ENCODE data around the gene RNPEP.
A peak's percentile ranks its signal among the peaks of the same experiment; 100 is the strongest.
"Not testable (repeated sequence)": the region's sequence is repeated elsewhere in the genome, so short reads cannot be mapped to it uniquely, and the experiment has no call there.

The RNPEP gene, protein sequence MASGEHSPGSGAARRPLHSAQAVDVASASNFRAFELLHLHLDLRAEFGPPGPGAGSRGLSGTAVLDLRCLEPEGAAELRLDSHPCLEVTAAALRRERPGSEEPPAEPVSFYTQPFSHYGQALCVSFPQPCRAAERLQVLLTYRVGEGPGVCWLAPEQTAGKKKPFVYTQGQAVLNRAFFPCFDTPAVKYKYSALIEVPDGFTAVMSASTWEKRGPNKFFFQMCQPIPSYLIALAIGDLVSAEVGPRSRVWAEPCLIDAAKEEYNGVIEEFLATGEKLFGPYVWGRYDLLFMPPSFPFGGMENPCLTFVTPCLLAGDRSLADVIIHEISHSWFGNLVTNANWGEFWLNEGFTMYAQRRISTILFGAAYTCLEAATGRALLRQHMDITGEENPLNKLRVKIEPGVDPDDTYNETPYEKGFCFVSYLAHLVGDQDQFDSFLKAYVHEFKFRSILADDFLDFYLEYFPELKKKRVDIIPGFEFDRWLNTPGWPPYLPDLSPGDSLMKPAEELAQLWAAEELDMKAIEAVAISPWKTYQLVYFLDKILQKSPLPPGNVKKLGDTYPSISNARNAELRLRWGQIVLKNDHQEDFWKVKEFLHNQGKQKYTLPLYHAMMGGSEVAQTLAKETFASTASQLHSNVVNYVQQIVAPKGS

DNA sequence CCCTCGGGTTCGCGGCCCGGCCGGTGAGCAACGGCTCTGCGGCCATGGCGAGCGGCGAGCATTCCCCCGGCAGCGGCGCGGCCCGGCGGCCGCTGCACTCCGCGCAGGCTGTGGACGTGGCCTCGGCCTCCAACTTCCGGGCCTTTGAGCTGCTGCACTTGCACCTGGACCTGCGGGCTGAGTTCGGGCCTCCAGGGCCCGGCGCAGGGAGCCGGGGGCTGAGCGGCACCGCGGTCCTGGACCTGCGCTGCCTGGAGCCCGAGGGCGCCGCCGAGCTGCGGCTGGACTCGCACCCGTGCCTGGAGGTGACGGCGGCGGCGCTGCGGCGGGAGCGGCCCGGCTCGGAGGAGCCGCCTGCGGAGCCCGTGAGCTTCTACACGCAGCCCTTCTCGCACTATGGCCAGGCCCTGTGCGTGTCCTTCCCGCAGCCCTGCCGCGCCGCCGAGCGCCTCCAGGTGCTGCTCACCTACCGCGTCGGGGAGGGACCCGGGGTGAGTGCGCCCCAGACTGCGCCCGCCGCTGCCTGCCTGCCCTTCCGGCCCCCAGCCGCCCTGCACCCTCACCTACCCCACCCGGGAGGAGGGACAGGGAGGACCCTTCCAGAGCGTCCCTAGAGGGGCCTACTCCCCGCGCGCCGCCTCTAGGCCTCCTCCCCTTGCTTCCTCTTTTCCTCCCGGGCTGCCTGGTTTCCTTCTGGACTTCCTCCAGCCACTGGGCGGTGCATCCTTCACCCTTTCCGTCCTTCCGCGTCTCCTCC lies at the start of gene RNPEP:
TSS of gene RNPEP (plus strand) at position 26 of the 757 bp plus-strand sequence. CDS start at position 45, 19 bp downstream.
- Histone ChIP-seq H3K4me3 (ENCODE audit: low read length) (peak within 1 kb of the TSS; percentile 85), H3K36me3 (ENCODE audit: control insufficient read depth, insufficient read depth, low read length, severe bottlenecking) (no peaks in the 10 kb centered on the region), H3K4me1 (ENCODE audit: control insufficient read depth, insufficient read depth, low read length) (peaks cover 9% of the 10 kb centered on the region), H3K27me3 (replicated peaks; ENCODE audit: control insufficient read depth, insufficient read depth, low read length) (no peaks in the 10 kb centered on the region), H3K9me3 (ENCODE audit: control insufficient read depth, low read length) (no peaks in the 10 kb centered on the region), H3K9ac (ENCODE audit: low read length) (peak within 1 kb of the TSS; percentile 95)
- DNase-seq (ENCODE audit: low read depth) = peak; percentile 89

DNA sequence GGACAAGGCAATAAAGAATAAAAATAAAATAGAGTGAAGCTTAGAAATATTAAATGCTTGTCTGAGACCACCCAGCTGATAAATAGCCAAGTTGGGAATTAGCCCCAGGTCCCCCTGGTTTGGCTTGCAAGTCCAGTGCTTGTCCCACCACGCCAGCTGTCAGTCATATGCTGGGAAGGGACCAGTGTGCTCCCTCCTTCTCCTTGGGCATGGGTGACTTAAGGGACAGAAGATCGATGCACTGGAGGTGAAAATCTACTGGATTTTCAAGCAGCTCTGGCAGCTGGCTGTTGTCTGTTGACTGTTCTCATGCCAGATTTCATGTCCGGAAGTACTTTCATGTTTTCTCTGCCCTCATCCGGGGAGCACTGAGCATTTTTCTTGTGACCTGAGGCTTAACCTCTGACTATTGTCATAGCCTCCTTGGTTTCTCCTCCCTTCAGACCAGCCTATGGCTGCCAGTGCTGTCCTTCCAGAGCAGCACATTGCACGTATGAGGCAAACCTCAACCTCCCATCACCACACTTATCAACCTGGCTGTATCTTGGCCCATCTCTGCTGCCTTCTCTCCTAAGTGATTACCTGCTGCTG lies 48.5 kb upstream of the RNPEP start:
- no peaks in the 10 kb centered on the region for H3K9me3 ChIP-seq (ENCODE audit: control insufficient read depth, low read length)
- peaks cover 22% of the 10 kb centered on the region for H3K4me1 ChIP-seq (ENCODE audit: control insufficient read depth, insufficient read depth, low read length)
- H3K27me3 ChIP-seq (replicated peaks; ENCODE audit: control insufficient read depth, insufficient read depth, low read length) = no peaks in the 10 kb centered on the region
- DNase-seq (ENCODE audit: low read depth) = peak; percentile 58
- H3K9ac ChIP-seq (ENCODE audit: low read length) = no peak overlapping the region
- peaks cover 26% of the 10 kb centered on the region for H3K36me3 ChIP-seq (ENCODE audit: control insufficient read depth, insufficient read depth, low read length, severe bottlenecking)
- H3K4me3 ChIP-seq (ENCODE audit: low read length) = no peak overlapping the region

DNA sequence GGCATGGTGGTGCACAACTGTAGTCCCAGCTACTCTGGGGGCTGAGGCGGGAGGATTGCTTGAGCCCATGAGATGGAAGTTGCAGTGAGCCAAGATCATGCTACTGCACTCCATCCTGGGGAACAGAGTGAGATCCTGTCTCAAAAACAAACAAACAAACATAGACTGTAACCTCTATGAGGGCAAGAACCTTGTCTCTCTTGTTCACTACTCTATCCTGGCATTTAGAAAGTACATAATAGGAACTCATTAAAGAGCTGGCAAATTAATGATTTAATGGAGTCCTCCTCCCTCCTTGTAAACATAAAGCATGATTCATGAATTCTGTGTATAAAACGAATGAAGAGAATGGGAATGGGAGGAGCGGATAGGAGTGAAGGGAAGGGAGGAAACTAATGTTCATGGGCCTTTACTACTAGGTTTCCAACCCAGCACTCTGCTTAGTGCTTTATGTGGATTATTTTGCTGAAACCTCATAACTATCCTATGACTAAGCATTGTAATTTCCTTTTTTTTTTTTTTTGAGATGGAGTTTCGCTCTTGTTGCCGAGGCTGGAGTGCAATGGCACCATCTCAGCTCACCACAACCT lies 44.7 kb upstream of the RNPEP start:
- Histone ChIP-seq H3K9me3 (ENCODE audit: control insufficient read depth, low read length) (no peaks in the 10 kb centered on the region), H3K4me1 (ENCODE audit: control insufficient read depth, insufficient read depth, low read length) (peaks cover 47% of the 10 kb centered on the region), H3K9ac (ENCODE audit: low read length) (no peak overlapping the region), H3K36me3 (ENCODE audit: control insufficient read depth, insufficient read depth, low read length, severe bottlenecking) (no peaks in the 10 kb centered on the region), H3K27me3 (replicated peaks; ENCODE audit: control insufficient read depth, insufficient read depth, low read length) (no peaks in the 10 kb centered on the region), H3K4me3 (ENCODE audit: low read length) (no peak overlapping the region)
- peak; percentile 68 for DNase-seq (ENCODE audit: low read depth)

DNA sequence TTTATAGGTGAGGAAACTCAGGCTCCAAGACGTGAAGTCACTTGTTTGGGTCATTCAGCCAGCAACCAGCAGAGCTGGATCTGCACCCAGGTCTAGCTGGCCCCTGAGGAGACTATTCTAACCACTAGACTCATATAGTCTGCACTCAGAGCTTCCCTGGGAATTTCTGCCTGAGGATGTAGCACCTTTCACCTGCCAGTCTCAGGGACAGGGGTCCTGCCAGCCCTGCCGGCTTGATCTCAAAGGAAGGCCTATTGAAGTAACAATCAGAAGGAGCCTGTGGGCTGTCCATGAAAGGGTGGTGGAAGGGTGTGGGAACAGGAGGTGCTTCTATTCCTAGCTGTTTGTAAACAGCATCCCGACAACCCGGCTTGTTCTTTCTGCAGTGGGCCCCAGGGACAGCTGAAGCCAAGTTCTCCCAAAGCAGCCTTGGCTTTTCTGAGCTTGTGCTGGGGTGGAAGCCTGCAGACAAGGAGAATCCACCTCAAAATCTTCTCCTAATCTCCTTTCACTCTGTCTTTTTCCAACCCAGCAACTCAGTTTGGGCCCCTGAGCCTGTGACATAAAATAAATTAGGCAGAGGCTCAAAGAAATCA lies 43.9 kb upstream of the RNPEP start:
- no peak for DNase-seq (ENCODE audit: low read depth)
- H3K27me3 ChIP-seq (replicated peaks; ENCODE audit: control insufficient read depth, insufficient read depth, low read length) = no peaks in the 10 kb centered on the region
- H3K9me3 ChIP-seq (ENCODE audit: control insufficient read depth, low read length) = no peaks in the 10 kb centered on the region
- peaks cover 55% of the 10 kb centered on the region for H3K4me1 ChIP-seq (ENCODE audit: control insufficient read depth, insufficient read depth, low read length)
- no peaks in the 10 kb centered on the region for H3K36me3 ChIP-seq (ENCODE audit: control insufficient read depth, insufficient read depth, low read length, severe bottlenecking)
- peak overlapping the region; percentile 74 for H3K9ac ChIP-seq (ENCODE audit: low read length)
- H3K4me3 ChIP-seq (ENCODE audit: low read length) = no peak overlapping the region

DNA sequence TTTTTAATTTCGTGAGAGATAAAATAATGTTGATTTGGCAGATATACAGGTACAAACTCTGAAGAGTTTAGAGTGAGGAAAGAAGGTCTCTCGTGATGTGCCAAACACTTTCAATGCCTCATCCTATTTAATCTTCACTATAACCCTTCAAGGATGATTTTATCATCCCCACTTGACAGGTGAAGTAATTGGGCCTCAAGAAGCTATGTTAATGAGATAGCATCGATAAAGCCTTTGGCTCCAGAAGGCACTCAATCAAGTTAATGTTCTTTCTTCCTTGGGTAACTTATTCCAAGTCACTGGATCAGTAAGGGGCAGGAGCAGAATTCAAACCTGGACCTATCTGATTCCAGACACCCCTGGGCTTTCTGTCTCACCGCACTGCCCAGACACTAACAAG lies 43.3 kb upstream of the RNPEP start:
- H3K9me3 ChIP-seq (ENCODE audit: control insufficient read depth, low read length) = no peaks in the 10 kb centered on the region
- peaks cover 57% of the 10 kb centered on the region for H3K4me1 ChIP-seq (ENCODE audit: control insufficient read depth, insufficient read depth, low read length)
- no peaks in the 10 kb centered on the region for H3K36me3 ChIP-seq (ENCODE audit: control insufficient read depth, insufficient read depth, low read length, severe bottlenecking)
- no peak overlapping the region for H3K4me3 ChIP-seq (ENCODE audit: low read length)
- no peak for DNase-seq (ENCODE audit: low read depth)
- peak overlapping the region; percentile 74 for H3K9ac ChIP-seq (ENCODE audit: low read length)
- no peaks in the 10 kb centered on the region for H3K27me3 ChIP-seq (replicated peaks; ENCODE audit: control insufficient read depth, insufficient read depth, low read length)

DNA sequence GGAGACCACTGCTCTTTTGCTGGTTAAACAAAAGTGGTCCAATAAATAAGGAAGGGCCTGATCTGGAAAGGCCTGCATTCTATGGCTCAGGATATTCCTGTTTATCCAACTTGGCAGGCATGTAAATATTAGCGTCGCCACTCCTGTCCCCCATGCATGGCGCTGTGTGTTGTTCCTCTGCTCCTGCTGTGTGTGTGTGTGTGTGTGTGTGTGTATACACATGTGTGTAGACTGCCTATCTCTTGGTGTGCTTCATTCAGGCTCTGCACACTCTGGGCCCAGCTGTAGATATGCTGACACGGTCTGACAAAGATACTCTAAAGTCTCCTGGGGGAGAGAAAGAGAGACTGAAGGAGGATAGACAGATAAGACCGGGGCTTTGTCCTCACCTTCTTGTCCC lies 42.9 kb upstream of the RNPEP start:
- H3K4me1 ChIP-seq (ENCODE audit: control insufficient read depth, insufficient read depth, low read length) = peaks cover 53% of the 10 kb centered on the region
- H3K9ac ChIP-seq (ENCODE audit: low read length) = no peak overlapping the region
- no peaks in the 10 kb centered on the region for H3K36me3 ChIP-seq (ENCODE audit: control insufficient read depth, insufficient read depth, low read length, severe bottlenecking)
- H3K9me3 ChIP-seq (ENCODE audit: control insufficient read depth, low read length) = no peaks in the 10 kb centered on the region
- H3K27me3 ChIP-seq (replicated peaks; ENCODE audit: control insufficient read depth, insufficient read depth, low read length) = no peaks in the 10 kb centered on the region
- H3K4me3 ChIP-seq (ENCODE audit: low read length) = no peak overlapping the region
- DNase-seq (ENCODE audit: low read depth) = no peak

DNA sequence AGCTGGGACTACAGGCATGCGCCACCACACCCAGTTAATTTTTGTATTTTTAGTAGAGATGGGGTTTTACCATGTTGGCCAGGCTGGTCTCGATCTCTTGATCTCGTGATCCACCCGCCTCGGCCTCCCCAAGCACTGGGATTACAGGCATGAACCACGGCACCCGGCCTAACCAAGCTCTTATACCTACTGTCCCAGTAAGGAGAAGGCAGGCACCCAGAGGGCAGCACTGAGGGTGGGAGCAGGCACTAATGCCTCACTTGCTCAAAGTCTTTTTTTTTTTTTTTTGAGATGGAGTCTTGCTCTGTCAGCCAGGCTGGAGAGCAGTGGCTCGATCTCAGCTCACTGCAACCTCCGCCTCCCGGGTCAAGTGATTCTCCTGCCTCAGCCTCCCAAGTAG lies 42.1 kb upstream of the RNPEP start:
- not testable (repeated sequence) for DNase-seq (ENCODE audit: low read depth); H3K9ac ChIP-seq (ENCODE audit: low read length)
- H3K4me1 ChIP-seq (ENCODE audit: control insufficient read depth, insufficient read depth, low read length) = peaks cover 58% of the 10 kb centered on the region

DNA sequence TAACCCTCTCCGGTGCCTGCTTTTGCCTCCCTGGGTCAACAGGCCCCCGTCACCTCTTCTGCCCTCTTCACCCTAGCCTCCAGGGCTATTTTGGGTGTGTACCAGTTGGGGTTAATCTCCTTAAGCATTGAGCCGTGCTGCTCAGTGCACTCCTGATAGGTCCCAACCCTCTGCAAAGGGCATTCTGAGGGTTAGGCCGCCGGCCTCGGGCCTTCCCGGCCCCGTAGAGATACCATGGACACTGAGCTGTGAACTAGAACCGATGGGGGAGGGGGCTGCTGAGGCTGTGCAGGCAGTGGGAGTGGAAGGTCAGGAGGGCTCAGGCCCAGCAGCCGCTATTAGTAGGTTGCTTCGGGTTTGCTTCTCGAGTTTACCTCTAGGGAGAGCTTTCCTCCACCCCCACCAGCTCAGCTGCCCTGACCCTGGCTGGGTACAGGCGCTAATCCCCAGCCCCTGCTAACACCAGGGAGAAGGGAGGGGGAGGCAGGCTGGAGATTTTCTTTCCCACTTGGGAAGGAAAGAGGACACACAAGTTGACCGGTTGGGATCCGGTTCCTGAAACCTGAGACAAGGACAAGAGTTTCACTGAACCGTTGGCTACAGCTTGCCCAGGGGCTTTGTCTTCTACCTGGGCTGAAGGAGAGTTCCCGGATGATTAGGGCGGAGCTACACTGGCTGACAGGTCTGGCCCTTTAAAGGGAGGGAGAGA lies 40.9 kb upstream of the RNPEP start:
- H3K4me1 ChIP-seq (ENCODE audit: control insufficient read depth, insufficient read depth, low read length) = peaks cover 62% of the 10 kb centered on the region
- no peaks in the 10 kb centered on the region for H3K9me3 ChIP-seq (ENCODE audit: control insufficient read depth, low read length)
- H3K9ac ChIP-seq (ENCODE audit: low read length) = peak overlapping the region; percentile 73
- peak overlapping the region; percentile 45 for H3K4me3 ChIP-seq (ENCODE audit: low read length)
- no peaks in the 10 kb centered on the region for H3K27me3 ChIP-seq (replicated peaks; ENCODE audit: control insufficient read depth, insufficient read depth, low read length)
- no peak for DNase-seq (ENCODE audit: low read depth)
- no peaks in the 10 kb centered on the region for H3K36me3 ChIP-seq (ENCODE audit: control insufficient read depth, insufficient read depth, low read length, severe bottlenecking)

More for the DNA sequence above, 42.1 kb upstream of the RNPEP start:
- H3K9me3 ChIP-seq (ENCODE audit: control insufficient read depth, low read length); H3K36me3 ChIP-seq (ENCODE audit: control insufficient read depth, insufficient read depth, low read length, severe bottlenecking); H3K27me3 ChIP-seq (replicated peaks; ENCODE audit: control insufficient read depth, insufficient read depth, low read length); H3K4me3 ChIP-seq (ENCODE audit: low read length): not testable (repeated sequence)

DNA sequence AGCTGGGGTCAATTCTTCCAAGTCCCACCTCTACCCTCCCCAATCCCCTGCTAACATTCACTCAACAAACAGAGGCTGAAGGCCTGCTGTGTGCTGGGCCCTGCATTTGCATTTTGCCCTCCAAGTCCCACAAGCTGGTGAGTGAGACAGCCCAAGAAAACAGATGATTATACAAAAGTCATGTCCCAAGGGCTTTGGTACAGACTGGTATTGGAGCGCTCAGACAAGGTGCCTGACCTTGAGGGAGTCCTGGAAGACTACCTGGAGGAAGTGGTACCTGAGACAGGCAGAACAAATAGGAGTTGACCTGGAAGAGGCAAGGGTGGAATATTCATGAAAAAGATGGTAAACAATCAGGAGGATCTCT lies 40.3 kb upstream of the RNPEP start:
- Histone ChIP-seq H3K36me3 (ENCODE audit: control insufficient read depth, insufficient read depth, low read length, severe bottlenecking) (no peaks in the 10 kb centered on the region), H3K4me1 (ENCODE audit: control insufficient read depth, insufficient read depth, low read length) (peaks cover 67% of the 10 kb centered on the region), H3K9me3 (ENCODE audit: control insufficient read depth, low read length) (no peaks in the 10 kb centered on the region), H3K27me3 (replicated peaks; ENCODE audit: control insufficient read depth, insufficient read depth, low read length) (no peaks in the 10 kb centered on the region), H3K4me3 (ENCODE audit: low read length) (peak overlapping the region; percentile 45), H3K9ac (ENCODE audit: low read length) (peak overlapping the region; percentile 73)
- DNase-seq (ENCODE audit: low read depth) = no peak

DNA sequence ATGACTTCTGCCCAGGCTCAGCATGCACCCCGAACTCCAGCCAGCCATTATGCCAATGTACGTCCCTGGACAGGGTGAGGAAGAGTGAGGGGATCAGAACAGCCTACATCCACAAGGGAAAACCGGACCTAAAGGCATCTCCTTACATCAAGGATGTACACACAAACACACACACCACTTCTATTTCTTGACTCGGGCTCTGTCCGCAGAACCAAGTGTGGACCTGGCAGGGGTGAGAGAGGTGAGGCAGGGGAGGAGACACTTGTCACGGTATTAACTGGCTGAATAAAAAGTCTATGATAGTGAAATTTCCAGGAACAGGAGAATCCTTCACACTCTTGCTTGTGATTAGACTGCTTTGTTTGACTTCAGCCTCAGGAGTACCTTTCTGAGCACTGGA lies 38.4 kb upstream of the RNPEP start:
- peak overlapping the region; percentile 98 for H3K4me3 ChIP-seq (ENCODE audit: low read length)
- DNase-seq (ENCODE audit: low read depth) = no peak
- H3K4me1 ChIP-seq (ENCODE audit: control insufficient read depth, insufficient read depth, low read length) = peaks cover 63% of the 10 kb centered on the region
- peak overlapping the region; percentile 97 for H3K9ac ChIP-seq (ENCODE audit: low read length)
- no peaks in the 10 kb centered on the region for H3K36me3 ChIP-seq (ENCODE audit: control insufficient read depth, insufficient read depth, low read length, severe bottlenecking)
- no peaks in the 10 kb centered on the region for H3K27me3 ChIP-seq (replicated peaks; ENCODE audit: control insufficient read depth, insufficient read depth, low read length)
- H3K9me3 ChIP-seq (ENCODE audit: control insufficient read depth, low read length) = no peaks in the 10 kb centered on the region
